Adrenal gland (tissue), 12 donors: ENCODE measurements around the gene GON4L. TPM values are rescaled to one million over a fixed set of nuclear protein-coding genes. Genes with fewer than 3 reads are reported as not detected.

ENCODE experiments used
- DNase-seq, 7 donors: peaks; one replicate each; pipeline ENCODE4 v3.0.0-alpha.2; 2019 to 2020
- H3K27ac ChIP-seq, 5 donors: fragments of 200-600 bp; sonication (generic) in 4 of 5; 1 replicate in 3 of 5; 2 replicates in 2 of 5; pipeline versions ENCODE4 v1.5.1 to v1.8.0; 2016 to 2020; ENCODE audit warnings: mild to moderate bottlenecking in 1 of 5
- H3K27me3 ChIP-seq: fragments of 200-600 bp; 2 replicates; pipeline ENCODE4 v1.8.0; 2021
- H3K36me3 ChIP-seq, 2 donors: fragments of 200-600 bp; replicated peaks in 1 of 2; 1 replicate in 1 of 2; 2 replicates in 1 of 2; pipeline versions ENCODE4 v1.5.1 to v1.8.0; 2018 to 2022
- H3K4me1 ChIP-seq, 2 donors: fragments of 200-600 bp; replicated peaks in 1 of 2; 1 replicate in 1 of 2; 2 replicates in 1 of 2; pipeline versions ENCODE4 v1.5.1 to v1.8.0; 2018 to 2021
- H3K4me3 ChIP-seq, 4 donors: fragments of 200-600 bp; sonication (generic) in 3 of 4; one replicate each; pipeline ENCODE4 v1.5.1; 2016 to 2018
- H3K9me3 ChIP-seq, 3 donors: fragments of 200-600 bp; sonication (generic) in 1 of 3; replicated peaks in 1 of 3; 1 replicate in 2 of 3; 2 replicates in 1 of 3; pipeline versions ENCODE4 v1.5.1 to v1.8.0; 2016 to 2021
- POLR2A ChIP-seq, 2 donors: fragments of 450-650 bp; IDR thresholded peaks; one replicate each; pipeline ENCODE4 v1.6.1; 2017; ENCODE audit warnings: antibody characterized with exemption in 2 of 2, mild to moderate bottlenecking in 2 of 2, moderate library complexity in 1 of 2
- WGBS, 4 donors: extraction: QIAGEN DNeasy Blood & Tissue Kit in 2 of 4; methylation state at CpG; one replicate each; pipeline versions ENCODE4 v1.1.5 to v1.1.7; 2013 to 2017; 5-methylcytosine and 5-hydroxymethylcytosine counted together
- intact Hi-C, 2 donors: fragments of 100-400 bp; cut with DNase I; formaldehyde crosslinking; loops; one replicate each; pipeline versions ENCODE4 v1.14.1 to v1.15.0; 2022 to 2023
- polyA plus RNA-seq, 3 donors: library from polyadenylated mRNA; stranded (reverse); fragments of 200-250 nt in 2 of 3; fragments of 350-450 nt in 1 of 3; fragmentation: Illumina TruSeq in 1 of 3; extraction: RNeasy Lipid Tissue Mini Kit (QIAGEN cat#74804) in 1 of 3; gene quantifications; one replicate each; pipeline ENCODE4 v1.2.3, GENCODE V29; 2013 to 2014
- total RNA-seq, 9 donors: library from RNA; depleted of rRNA in 4 of 9; stranded (reverse); fragments of >200 nt in 4 of 9; fragments of 120-200 nt in 1 of 9; fragmentation: NEBNext Ultra II Directional in 1 of 9; extraction: Animal tissue kit (Norgen Biotek cat#: 25700) in 1 of 9; gene quantifications; one replicate each; pipeline versions ENCODE4 v1.1.0 to v1.2.4, GENCODE V29; 2013 to 2023
- TF ChIP-seq, protein P1 (sequence below), 6 experiments: fragments of 450-650 bp in 4 of 6; fragments of 200-600 bp in 2 of 6; sonication (generic) in 1 of 6; IDR thresholded peaks; 1 replicate in 5 of 6; 2 replicates in 1 of 6; pipeline versions ENCODE4 v1.5.1 to v1.8.0; 2016 to 2021; ENCODE audit warnings: antibody characterized with exemption in 6 of 6, mild to moderate bottlenecking in 2 of 6, moderate library complexity in 1 of 6
- donor health status: healthy with polysubstance abuse.
- donor health status: Bipolar disorder and iron deficiency.
- donor health status: DM: yes; HTN: yes; CAD: no.
- donor health status: DM: no; HTN: no; CAD: no.
- donor health status: DM: no; HTN: no; CAD: no.
- donor health status: DM: yes; HTN: yes; CAD: no.

Gene GON4L
- total and polyA plus RNA-seq, 12 donors, result 13.7 to 41.7 (median 35.0) TPM

DNA sequence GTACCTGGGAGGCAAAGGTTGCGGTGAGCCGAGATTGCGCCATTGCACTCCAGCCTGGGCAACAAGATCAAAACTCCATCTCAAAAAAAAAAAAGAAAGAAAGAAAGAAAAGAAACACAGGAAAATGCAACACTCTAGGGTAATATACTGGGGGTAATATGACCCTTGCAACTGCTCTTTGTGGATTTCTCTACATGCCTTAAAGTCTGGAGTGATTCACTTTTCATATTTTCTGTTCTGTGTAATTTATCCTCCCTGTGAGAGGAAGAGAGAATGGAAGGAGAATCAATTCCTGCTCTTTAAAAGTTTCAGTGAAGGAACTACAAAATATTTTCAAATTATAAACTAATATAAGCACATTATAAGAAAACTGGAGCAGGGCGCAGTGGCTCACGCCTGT is 31.5 kb upstream of the GON4L start:
- DNase-seq, result no peak
- intact Hi-C loops, result no loop called here
- no peaks in the 10 kb centered on the region for H3K36me3 ChIP-seq
- H3K9me3 ChIP-seq, result no peaks in the 10 kb centered on the region
- whole genome bisulfite sequencing, 4 donors, result 95 to 99% (median 97%) methylated on average over 5 of the region's 5 CpGs
- TF ChIP-seq POLR2A (IDR thresholded peaks at IDR 0.05), result no peak
- TF ChIP-seq, protein P1, sequence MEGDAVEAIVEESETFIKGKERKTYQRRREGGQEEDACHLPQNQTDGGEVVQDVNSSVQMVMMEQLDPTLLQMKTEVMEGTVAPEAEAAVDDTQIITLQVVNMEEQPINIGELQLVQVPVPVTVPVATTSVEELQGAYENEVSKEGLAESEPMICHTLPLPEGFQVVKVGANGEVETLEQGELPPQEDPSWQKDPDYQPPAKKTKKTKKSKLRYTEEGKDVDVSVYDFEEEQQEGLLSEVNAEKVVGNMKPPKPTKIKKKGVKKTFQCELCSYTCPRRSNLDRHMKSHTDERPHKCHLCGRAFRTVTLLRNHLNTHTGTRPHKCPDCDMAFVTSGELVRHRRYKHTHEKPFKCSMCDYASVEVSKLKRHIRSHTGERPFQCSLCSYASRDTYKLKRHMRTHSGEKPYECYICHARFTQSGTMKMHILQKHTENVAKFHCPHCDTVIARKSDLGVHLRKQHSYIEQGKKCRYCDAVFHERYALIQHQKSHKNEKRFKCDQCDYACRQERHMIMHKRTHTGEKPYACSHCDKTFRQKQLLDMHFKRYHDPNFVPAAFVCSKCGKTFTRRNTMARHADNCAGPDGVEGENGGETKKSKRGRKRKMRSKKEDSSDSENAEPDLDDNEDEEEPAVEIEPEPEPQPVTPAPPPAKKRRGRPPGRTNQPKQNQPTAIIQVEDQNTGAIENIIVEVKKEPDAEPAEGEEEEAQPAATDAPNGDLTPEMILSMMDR (IDR thresholded peaks at IDR 0.05), result no peak
- no peaks in the 10 kb centered on the region for H3K27me3 ChIP-seq
- H3K4me1 ChIP-seq, result peaks cover 0 to 15% of the 10 kb centered on the region in 2 donors
- no peak overlapping the region for H3K27ac ChIP-seq
- H3K4me3 ChIP-seq, result no peak overlapping the region

DNA sequence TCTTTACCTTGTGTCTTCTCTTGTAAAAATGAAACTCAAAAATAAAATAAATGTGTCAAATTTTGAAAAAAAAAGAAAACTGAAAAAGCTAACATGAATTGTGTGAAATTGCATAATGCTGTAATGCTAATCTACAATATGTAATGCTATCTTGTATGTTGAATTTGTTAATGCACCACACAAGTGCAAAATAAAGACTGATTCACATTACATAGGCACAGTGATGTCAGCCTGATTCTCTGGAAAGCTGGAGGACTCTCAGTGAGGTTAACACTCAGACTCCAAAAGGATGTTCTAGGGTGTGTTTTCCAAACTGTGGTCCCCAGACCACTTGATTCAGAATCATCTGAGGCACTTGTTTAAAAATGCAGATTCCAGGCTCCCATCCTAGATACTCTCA is 28.0 kb upstream of the GON4L start:
- Histone ChIP-seq H3K36me3 (no peaks in the 10 kb centered on the region), H3K27me3 (no peaks in the 10 kb centered on the region), H3K9me3 (no peaks in the 10 kb centered on the region), H3K27ac (peak overlapping the region in 1 of 5 donors; percentile 7), H3K4me1 (peaks cover 0 to 11% of the 10 kb centered on the region in 2 donors), H3K4me3 (no peak overlapping the region)
- TF ChIP-seq, protein P1 (IDR thresholded peaks at IDR 0.05), result no peak
- TF ChIP-seq POLR2A (IDR thresholded peaks at IDR 0.05), result no peak
- intact Hi-C loops, result no loop called here
- DNase-seq, result no peak

DNA sequence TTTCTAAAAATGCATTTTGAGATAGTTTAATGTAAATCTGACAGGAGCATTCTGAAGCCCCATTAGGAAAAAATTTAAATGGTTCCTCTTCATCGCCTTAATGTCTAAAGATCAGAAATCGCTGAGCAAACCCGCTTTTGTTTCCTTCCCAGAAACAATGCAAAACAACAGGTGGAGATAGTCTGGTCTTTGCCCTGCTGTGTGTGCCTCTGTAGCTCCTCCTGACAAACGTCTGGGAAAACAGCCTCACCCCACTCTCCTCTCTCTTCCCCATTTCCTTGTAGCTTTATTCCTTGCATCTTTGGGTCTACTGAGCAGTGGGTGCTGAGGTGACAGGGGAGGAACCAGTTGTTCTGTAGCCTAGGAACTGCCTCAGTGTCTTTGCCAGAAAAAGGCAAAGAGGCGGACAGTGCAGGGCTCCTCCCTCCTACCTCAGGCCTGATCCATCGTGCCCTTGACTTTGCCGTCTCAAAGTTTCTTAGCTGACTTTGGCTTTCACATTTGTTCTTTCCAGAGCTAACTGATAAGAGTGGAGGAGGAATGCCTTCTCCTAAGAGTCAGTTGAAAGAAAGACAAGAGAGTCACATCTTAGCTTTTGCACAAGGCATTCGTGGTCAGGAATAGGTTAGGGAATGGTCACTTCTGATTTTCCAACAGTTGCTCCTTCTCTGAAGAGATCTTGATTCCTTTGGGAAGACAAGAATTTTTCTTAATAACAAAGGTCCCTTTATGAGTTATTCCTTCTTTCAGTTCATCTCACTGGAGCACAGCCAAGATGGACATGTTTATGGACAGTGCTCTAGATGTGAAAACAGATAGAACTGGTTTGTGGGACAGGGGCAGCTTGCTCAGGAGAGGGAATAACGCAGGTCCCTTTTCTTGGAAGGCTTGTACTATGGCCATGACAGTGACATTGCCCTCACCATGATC is 27.3 kb upstream of the GON4L start:
- H3K27ac ChIP-seq, result peak overlapping the region in 2 of 5 donors; percentile 7 to 56
- no peaks in the 10 kb centered on the region for H3K36me3 ChIP-seq
- H3K4me1 ChIP-seq, result peaks cover 0 to 11% of the 10 kb centered on the region in 2 donors
- peak in 4 of 7 donors; percentile 25 to 40 (median 36) for DNase-seq
- H3K27me3 ChIP-seq, result no peaks in the 10 kb centered on the region
- WGBS, 4 donors, result 57 to 59% (median 58%) methylated on average over 9 of the region's 9 CpGs
- no peaks in the 10 kb centered on the region for H3K9me3 ChIP-seq
- intact Hi-C loops, result no loop called here
- no peak overlapping the region for H3K4me3 ChIP-seq
- no peak for TF ChIP-seq POLR2A (IDR thresholded peaks at IDR 0.05)
- TF ChIP-seq, protein P1 (IDR thresholded peaks at IDR 0.05), result no peak

DNA sequence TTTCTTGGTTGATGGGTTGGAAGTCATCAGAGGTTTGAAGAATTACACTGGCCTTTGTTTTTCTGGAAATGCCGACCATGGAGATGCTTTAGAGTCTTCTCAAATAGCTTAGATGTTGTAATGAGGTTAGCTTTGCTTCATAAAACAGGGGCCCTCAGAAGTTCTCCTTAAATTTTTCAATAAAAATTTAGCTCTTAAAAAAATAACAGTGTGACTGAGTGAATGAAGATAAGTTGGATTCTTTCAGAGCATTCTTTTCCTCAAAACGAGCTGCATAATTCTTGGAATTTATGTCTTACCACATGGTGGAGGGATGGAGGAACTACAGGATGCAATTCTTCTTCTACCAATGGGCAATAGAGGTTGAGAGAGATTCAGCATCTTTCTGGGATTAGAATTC is 25.8 kb upstream of the GON4L start:
- no peak for TF ChIP-seq POLR2A (IDR thresholded peaks at IDR 0.05)
- TF ChIP-seq, protein P1 (IDR thresholded peaks at IDR 0.05), result no peak
- 72 to 87% (median 80%) methylated on average over 2 of the region's 2 CpGs for WGBS, 4 donors
- Histone ChIP-seq H3K27ac (no peak overlapping the region), H3K4me3 (no peak overlapping the region), H3K4me1 (peaks cover 0 to 11% of the 10 kb centered on the region in 2 donors), H3K36me3 (no peaks in the 10 kb centered on the region), H3K9me3 (no peaks in the 10 kb centered on the region), H3K27me3 (no peaks in the 10 kb centered on the region)
- DNase-seq, result no peak
- intact Hi-C loops, result no loop called here
